IPS-20b (cell line): Measurements from ENCODE around the gene VWF.

Experiments
- H3K27ac ChIP-seq: one replicate; pipeline ENCODE4 v1.5.1; 2013; ENCODE audit warnings: low read length
- H3K27me3 ChIP-seq: 2 replicates; pipeline ENCODE4 v1.6.1; 2013; ENCODE audit warnings: mild to moderate bottlenecking, low read length, inconsistent platforms; ENCODE audit not compliant: insufficient read depth
- H3K36me3 ChIP-seq: 2 replicates; pipeline ENCODE4 v1.6.1; 2013; ENCODE audit warnings: low read depth, mild to moderate bottlenecking, inconsistent platforms, low read length, moderate library complexity; ENCODE audit not compliant: insufficient read depth
- H3K4me1 ChIP-seq: 2 replicates; pipeline ENCODE4 v1.6.1; 2013; ENCODE audit warnings: mild to moderate bottlenecking, control low read depth, inconsistent platforms, low read length, moderate library complexity; ENCODE audit not compliant: insufficient read depth
- H3K4me3 ChIP-seq: 2 replicates; pipeline ENCODE4 v1.5.1; 2013; ENCODE audit warnings: mild to moderate bottlenecking, low read length, inconsistent platforms
- H3K9ac ChIP-seq: 2 replicates; pipeline ENCODE4 v1.6.1; 2013; ENCODE audit warnings: low read depth, mild to moderate bottlenecking, inconsistent platforms, low read length, moderate library complexity
- H3K9me3 ChIP-seq: 2 replicates; pipeline ENCODE4 v1.6.1; 2013; ENCODE audit warnings: mild to moderate bottlenecking, low read depth, low read length, inconsistent platforms; ENCODE audit not compliant: insufficient read depth

VWF gene

GRCh38 chr12:6096527-6096926, 27.9 kb downstream of the VWF start:
- Histone ChIP-seq H3K27me3 (no peaks in the 10 kb centered on the region), H3K36me3 (no peaks in the 10 kb centered on the region), H3K9ac (no peak overlapping the region), H3K4me1 (no peaks in the 10 kb centered on the region), H3K4me3 (no peak overlapping the region), H3K9me3 (no peaks in the 10 kb centered on the region), H3K27ac (no peak overlapping the region)

GRCh38 chr12:6095269-6095668, 29.2 kb downstream of the VWF start:
- H3K4me3 ChIP-seq: no peak overlapping the region
- no peaks in the 10 kb centered on the region for H3K36me3 ChIP-seq
- no peaks in the 10 kb centered on the region; the same call in 1 of the 2 replicates for H3K27me3 ChIP-seq

GRCh38 chr12:6093764-6094163, 30.7 kb downstream of the VWF start:
- Histone ChIP-seq H3K27ac (no peak overlapping the region), H3K27me3 (no peaks in the 10 kb centered on the region; the same call in 1 of the 2 replicates), H3K36me3 (no peaks in the 10 kb centered on the region), H3K9me3 (no peaks in the 10 kb centered on the region), H3K4me1 (peaks cover 7% of the 10 kb centered on the region), H3K4me3 (no peak overlapping the region), H3K9ac (no peak overlapping the region)

More at GRCh38 chr12:6095269-6095668, 29.2 kb downstream of the VWF start:
- H3K9ac ChIP-seq: no peak overlapping the region
- H3K9me3 ChIP-seq: no peaks in the 10 kb centered on the region
- no peak overlapping the region for H3K27ac ChIP-seq
- no peaks in the 10 kb centered on the region for H3K4me1 ChIP-seq

- Histone ChIP-seq H3K9ac (no peak overlapping the region), H3K4me3 (no peak overlapping the region), H3K4me1 (peaks cover 10% of the 10 kb centered on the region), H3K27ac (no peak overlapping the region), H3K27me3 (no peaks in the 10 kb centered on the region; the same call in 1 of the 2 replicates), H3K9me3 (no peaks in the 10 kb centered on the region), H3K36me3 (no peaks in the 10 kb centered on the region)
These were observed 31.4 kb downstream of the VWF start for GRCh38 chr12:6092784-6093722.

- Histone ChIP-seq H3K9me3 (no peaks in the 10 kb centered on the region), H3K27me3 (no peaks in the 10 kb centered on the region; the same call in 1 of the 2 replicates), H3K9ac (no peak overlapping the region), H3K4me3 (no peak overlapping the region), H3K27ac (no peak overlapping the region), H3K36me3 (no peaks in the 10 kb centered on the region), H3K4me1 (peaks cover 11% of the 10 kb centered on the region)
These were observed 32.5 kb downstream of the VWF start for GRCh38 chr12:6091786-6092566.

- no peaks in the 10 kb centered on the region for H3K9me3 ChIP-seq
- H3K27ac ChIP-seq: no peak overlapping the region
- no peak overlapping the region for H3K4me3 ChIP-seq
- H3K4me1 ChIP-seq: peaks cover 14% of the 10 kb centered on the region
- H3K27me3 ChIP-seq: no peaks in the 10 kb centered on the region; the same call in 1 of the 2 replicates
- no peaks in the 10 kb centered on the region for H3K36me3 ChIP-seq
- H3K9ac ChIP-seq: no peak overlapping the region
These were observed 33.7 kb downstream of the VWF start for GRCh38 chr12:6090803-6091202.

DNA sequence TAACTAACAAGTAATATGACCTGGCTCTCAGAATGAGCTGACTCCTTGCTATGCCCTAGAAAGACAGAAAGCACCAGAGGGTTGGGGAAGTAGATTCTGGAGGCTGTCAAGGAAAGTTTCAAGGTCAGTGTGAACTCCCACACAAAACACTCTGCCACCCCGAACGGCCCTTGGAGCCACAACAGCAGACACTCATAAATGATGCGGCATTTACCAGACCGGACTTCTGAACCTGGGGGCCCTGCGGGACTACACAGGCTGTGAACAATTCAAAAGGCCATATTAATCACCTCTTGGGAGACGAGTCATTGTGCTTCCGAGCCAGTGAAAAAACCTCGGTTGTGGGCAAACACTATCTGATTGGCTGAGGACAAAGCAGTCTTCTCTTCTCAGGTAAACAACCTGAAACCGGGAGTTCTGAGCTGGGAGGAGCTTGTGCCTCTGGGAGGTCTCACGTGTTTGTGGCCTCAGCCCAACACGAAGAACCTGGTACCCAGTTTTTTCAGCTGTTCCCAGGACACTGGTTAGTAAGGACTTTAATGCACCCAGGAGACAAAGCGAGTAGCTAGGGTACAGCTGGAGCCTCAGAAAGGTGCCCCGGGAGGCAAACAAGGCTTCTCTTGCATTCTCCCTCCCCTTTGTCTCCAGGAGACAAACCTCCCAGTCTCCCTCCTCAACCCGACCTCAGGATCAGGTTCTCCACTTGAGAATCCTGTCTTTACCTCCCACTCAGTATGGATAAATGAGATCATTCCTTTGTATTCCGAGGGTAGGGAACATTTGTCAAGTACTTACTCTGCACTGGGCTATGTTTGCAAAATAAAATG, 35.3 kb downstream of the VWF start:
- no peak overlapping the region for H3K9ac ChIP-seq

DNA sequence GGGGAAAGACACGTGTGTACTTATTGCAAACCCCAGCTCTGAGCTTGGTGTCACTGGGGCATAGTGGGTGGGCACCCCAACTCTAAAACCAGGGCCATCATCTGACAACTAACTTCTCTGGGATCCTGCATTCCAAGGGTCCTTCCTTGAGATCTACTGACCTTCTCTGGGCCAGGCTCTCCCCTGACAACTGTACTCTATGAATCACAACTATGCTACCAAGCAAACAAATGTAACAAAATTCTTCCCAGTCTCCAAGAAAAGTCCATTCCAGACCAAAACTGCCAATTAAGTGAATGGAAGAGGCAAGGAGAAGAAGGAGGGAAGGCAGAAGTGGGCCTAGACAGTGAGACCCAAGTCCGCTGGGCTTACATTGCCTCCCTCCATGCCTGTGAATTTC, 38.2 kb downstream of the VWF start:
- no peaks in the 10 kb centered on the region for H3K36me3 ChIP-seq
- peaks cover 27% of the 10 kb centered on the region for H3K4me1 ChIP-seq
- H3K9ac ChIP-seq: no peak overlapping the region
- H3K27ac ChIP-seq: no peak overlapping the region
- no peaks in the 10 kb centered on the region for H3K9me3 ChIP-seq
- no peaks in the 10 kb centered on the region; the same call in 1 of the 2 replicates for H3K27me3 ChIP-seq
- no peak overlapping the region for H3K4me3 ChIP-seq

More for the DNA sequence above, 35.3 kb downstream of the VWF start:
- H3K4me3 ChIP-seq: no peak overlapping the region
- no peaks in the 10 kb centered on the region; the same call in 1 of the 2 replicates for H3K27me3 ChIP-seq
- peaks cover 20% of the 10 kb centered on the region for H3K4me1 ChIP-seq
- no peaks in the 10 kb centered on the region for H3K9me3 ChIP-seq
- H3K36me3 ChIP-seq: no peaks in the 10 kb centered on the region
- H3K27ac ChIP-seq: peak overlapping the region; percentile 40

DNA sequence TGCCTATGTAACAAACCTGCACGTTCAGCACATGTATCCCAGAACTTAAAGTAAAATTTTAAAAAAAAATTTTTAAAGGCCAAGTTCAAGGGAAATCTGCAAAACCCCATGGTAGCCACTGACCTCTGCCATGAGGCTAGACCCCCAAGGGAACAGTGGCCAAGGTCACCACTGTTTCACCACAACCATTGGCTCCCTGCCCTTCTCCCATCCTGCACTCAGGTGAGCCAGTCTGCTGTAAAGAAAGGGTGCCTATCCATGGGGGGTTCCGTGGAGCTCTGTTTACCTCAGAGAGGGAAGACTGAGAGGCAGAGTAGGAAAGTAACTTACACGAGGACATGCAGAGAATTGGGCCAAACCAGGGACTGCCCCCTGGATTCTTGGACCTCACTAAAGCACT, 38.6 kb downstream of the VWF start:
- Histone ChIP-seq H3K27me3 (no peaks in the 10 kb centered on the region; the same call in 1 of the 2 replicates), H3K27ac (no peak overlapping the region), H3K4me3 (no peak overlapping the region), H3K9ac (no peak overlapping the region), H3K4me1 (peaks cover 27% of the 10 kb centered on the region), H3K36me3 (no peaks in the 10 kb centered on the region), H3K9me3 (no peaks in the 10 kb centered on the region)

GRCh38 chr12:6084969-6085450, 39.5 kb downstream of the VWF start:
- Histone ChIP-seq H3K9me3 (no peaks in the 10 kb centered on the region), H3K4me3 (peak overlapping the region; percentile 10; the same call in 1 of the 2 replicates), H3K9ac (no peak overlapping the region), H3K27me3 (no peaks in the 10 kb centered on the region), H3K36me3 (no peaks in the 10 kb centered on the region), H3K4me1 (peaks cover 27% of the 10 kb centered on the region), H3K27ac (peak overlapping the region; percentile 6)
